ENCODE data around the gene BMPR2.
A peak's percentile ranks its signal among the peaks of the same experiment; 100 is the strongest.
"Not testable (repeated sequence)": the region's sequence is repeated elsewhere in the genome, so short reads cannot be mapped to it uniquely, and the experiment has no call there.

BMPR2 gene

DNA sequence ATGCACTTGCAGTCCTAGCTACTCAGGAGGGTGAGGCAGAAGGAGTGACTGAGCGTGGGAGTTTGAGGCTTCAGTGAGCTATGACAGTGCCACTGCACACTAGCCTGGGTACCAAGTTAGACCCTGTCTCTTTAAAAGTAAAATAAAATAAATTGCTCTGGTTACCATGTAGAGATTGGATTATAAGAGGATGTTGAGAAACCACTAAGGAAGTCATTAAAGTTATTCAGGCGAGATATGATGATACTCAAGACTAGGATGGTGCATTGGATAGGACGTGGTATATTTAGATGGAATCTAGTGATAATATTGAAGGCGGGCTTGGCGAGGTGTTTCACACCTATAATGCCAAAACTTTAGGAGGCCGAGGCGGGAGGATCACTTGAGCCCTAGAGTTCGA is 50.6 kb downstream of the BMPR2 start:
- no peak for DNase-seq (ENCODE audit: low read depth)
- TF ChIP-seq CTCF (conservative IDR thresholded peaks at IDR 0.05; ENCODE audit: control insufficient read depth, insufficient read depth, low read depth, low read length) = no peak
- H3K4me3 ChIP-seq (ENCODE audit: control insufficient read depth, low read depth, low read length) = no peak overlapping the region

DNA sequence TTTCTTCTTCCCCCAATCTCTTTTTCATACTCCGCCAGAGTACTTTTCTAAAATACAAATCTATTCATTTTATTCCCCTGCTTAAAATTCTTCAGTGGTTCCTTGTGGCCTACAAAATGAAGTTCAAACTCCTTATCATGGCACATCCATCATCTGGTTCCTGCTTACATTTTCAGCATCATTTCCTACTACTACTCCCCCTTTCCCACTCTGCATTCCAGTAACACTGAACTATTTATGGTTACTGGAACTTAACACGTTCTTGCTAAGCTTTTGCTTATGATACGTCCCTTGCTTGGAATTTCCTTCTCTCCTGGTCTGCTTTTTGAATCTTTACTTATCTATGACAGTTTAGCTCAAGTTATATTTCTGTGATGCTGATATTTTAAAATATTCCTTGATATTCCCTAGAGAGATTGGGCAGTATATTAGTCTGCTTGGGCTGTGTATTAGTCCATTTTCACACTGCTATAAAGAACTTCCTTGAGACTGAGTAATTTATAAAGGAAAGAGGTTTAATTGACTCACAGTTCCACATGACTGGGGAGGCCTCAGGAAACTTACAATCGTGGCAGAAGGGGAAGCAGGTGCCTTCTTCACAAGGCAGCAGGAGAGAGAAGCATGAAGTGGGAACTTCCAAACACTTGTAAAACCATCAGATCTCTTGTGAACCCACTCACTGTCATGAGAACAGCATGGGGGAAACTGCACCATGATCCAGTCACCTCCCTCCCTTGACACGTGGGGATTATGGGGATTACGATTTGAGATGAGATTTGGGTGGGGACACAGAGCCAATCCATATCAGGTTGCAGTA is 53.2 kb downstream of the BMPR2 start:
- H3K4me3 ChIP-seq (ENCODE audit: control insufficient read depth, low read depth, low read length) = no peak overlapping the region
- TF ChIP-seq CTCF (conservative IDR thresholded peaks at IDR 0.05; ENCODE audit: control insufficient read depth, insufficient read depth, low read depth, low read length) = no peak
- DNase-seq (ENCODE audit: low read depth) = no peak

DNA sequence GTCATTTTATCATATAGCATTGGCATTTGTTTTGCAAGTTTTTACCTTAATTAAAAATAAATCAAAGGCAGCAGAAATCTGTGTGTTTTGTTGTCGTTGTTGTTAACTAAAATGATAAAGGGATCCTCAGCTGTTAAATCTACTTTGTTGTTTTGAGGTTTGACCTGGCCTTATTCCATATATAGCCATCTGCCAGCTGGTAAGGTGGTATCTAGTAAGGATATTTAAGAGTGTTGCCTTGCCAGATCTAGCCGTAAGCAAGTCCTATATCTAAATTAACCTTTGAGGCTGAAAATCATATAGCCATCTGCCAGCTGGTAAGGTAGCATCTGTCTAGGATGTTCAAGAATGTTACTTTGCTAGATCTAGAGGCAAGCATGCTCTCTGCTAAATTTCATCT is 56.6 kb downstream of the BMPR2 start:
- no peak overlapping the region for H3K4me3 ChIP-seq (ENCODE audit: control insufficient read depth, low read depth, low read length)
- DNase-seq (ENCODE audit: low read depth) = no peak
- TF ChIP-seq CTCF (conservative IDR thresholded peaks at IDR 0.05; ENCODE audit: control insufficient read depth, insufficient read depth, low read depth, low read length) = no peak

- no peak for DNase-seq (ENCODE audit: low read depth)
- no peak overlapping the region for H3K4me3 ChIP-seq (ENCODE audit: control insufficient read depth, low read depth, low read length)
- no peak for TF ChIP-seq CTCF (conservative IDR thresholded peaks at IDR 0.05; ENCODE audit: control insufficient read depth, insufficient read depth, low read depth, low read length)
Observed at GRCh38 chr2:202434472-202434871, 58.3 kb downstream of the BMPR2 start.

- no peak overlapping the region for H3K4me3 ChIP-seq (ENCODE audit: control insufficient read depth, low read depth, low read length)
- peak; percentile 11 for DNase-seq (ENCODE audit: low read depth)
- no peak for TF ChIP-seq CTCF (conservative IDR thresholded peaks at IDR 0.05; ENCODE audit: control insufficient read depth, insufficient read depth, low read depth, low read length)
Observed at GRCh38 chr2:202436626-202437025, 60.5 kb downstream of the BMPR2 start.

DNA sequence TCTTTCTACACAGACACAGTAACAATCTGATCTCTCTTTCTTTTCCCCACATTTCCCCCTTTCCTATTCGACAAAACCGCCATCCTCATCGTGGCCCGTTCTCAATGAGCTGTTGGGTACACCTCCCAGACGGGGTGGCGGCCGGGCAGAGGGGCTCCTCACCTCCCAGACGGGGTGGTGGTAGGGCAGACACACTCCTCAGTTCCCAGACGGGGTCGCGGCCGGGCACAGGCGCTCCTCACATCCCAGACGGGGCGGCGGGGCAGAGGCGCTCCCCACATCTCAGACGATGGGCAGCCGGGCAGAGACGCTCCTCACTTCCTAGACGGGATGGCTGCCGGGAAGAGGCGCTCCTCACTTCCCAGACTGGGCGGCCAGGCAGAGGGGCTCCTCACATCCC is 64.0 kb downstream of the BMPR2 start:
- not testable (repeated sequence) for H3K4me3 ChIP-seq (ENCODE audit: control insufficient read depth, low read depth, low read length); DNase-seq (ENCODE audit: low read depth)

- no peak overlapping the region for H3K4me3 ChIP-seq (ENCODE audit: control insufficient read depth, low read depth, low read length)
- TF ChIP-seq CTCF (conservative IDR thresholded peaks at IDR 0.05; ENCODE audit: control insufficient read depth, insufficient read depth, low read depth, low read length) = no peak
- no peak for DNase-seq (ENCODE audit: low read depth)
Observed at GRCh38 chr2:202442882-202443281, 66.8 kb downstream of the BMPR2 start.
